ENCODE results near the gene RBMS1.
"Not testable (repeated sequence)": the region's sequence is repeated elsewhere in the genome, so short reads cannot be mapped to it uniquely, and the experiment has no call there.

RBMS1 gene

GRCh38 chr2:160430001-160430344 lies 63.6 kb downstream of the RBMS1 start:
- no peak for DNase-seq

GRCh38 chr2:160429248-160430000 lies 64.2 kb downstream of the RBMS1 start:
- no peak for DNase-seq

DNA sequence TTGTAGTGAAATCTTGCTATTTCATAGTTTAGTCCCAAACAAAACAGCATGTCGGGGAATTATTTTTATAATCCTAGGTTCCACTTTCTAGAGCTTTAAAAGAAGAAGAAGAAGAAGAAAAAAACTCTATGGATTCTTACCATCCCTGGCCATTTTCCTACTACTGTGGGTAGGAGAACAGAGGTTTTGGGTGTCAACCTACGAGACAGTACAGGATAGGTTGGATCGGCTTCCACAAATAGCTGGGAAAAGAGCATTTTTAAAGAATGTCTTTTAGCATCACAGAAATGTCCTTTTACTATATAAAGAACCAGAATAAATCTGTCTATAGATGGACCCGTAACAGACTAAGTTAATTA lies 65.2 kb downstream of the RBMS1 start:
- DNase-seq, result no peak

DNA sequence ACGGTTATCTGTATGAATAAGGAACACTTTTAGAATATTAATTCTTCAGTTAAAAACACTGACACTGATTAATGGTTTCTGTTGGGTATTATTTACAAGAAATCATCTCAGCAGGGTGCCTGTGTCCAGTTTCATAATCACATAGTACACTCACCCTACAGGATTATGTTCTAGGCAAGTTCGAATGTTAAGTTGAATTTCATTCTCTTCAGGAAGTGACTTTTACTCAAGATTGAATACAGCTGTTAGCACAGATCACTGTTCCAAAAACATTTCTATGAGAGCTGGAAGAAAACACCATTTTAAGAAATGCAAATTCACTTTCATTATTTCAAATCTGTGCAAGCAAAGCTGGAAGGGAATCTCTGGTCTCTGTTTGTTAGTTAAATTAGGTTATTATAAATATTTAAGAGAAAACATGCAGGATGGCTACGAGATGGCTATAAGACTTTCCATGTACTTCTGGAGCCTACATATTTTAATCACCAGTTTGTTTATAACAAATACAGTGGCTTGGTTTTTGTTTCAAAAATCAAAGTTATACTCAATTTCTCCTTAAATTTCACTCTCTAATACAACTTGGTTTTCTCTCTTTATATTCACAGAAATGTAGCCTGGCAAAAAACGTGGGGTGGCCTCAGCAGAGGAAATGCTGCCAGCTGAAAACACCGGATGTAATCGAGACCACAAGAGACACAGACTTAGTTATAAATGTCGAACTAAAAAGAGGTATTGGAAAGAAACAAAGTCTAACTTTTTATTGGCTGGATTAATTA lies 65.8 kb downstream of the RBMS1 start:
- DNase-seq, result peak; percentile 29

- DNase-seq, result no peak
Measured at GRCh38 chr2:160426604-160427003, 67.0 kb downstream of the RBMS1 start.

- DNase-seq, result no peak
Measured at GRCh38 chr2:160425434-160426151, 68.0 kb downstream of the RBMS1 start.

DNA sequence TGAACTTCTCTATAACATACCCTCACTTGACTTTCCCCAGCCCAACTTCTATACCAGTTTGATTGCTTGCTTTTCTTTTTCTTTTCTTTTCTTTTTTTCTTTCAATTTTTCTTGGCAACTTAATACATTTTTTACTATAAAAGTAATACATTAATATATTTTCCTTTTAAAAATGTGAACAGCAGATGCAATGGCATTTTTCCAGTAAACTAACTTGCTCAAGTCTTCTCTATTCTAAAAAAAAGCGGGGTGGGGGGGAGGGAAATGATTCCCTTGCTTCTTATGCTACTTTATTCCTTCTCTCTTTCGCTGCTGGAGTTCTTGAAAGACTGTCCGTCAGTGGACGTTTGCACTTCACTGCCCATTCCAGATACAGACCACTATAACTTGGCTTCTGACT lies 70.5 kb downstream of the RBMS1 start:
- no peak for DNase-seq

GRCh38 chr2:160421646-160422501 lies 71.7 kb downstream of the RBMS1 start:
- DNase-seq, result not testable (repeated sequence)

DNA sequence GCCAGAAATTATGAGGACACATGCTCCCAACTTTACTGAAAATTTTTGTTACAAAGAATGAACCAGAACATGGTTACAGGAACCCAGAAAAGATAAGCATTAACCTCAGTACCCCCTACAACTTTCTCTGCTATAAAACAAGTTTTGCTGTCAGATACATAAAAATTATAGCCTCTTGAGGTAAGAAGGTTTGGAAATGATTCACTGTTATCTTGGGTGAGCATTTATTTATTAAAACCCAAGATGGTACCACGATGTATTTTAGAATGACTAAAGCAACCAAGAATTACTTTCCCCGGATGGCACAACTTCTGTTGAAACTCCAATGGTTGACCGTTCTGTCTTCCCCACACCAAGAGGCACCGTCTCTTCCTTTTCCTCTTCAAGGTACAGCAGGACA lies 72.9 kb downstream of the RBMS1 start:
- DNase-seq, result no peak

GRCh38 chr2:160419776-160420505 lies 73.7 kb downstream of the RBMS1 start:
- no peak for DNase-seq

GRCh38 chr2:160418853-160419252 lies 74.8 kb downstream of the RBMS1 start:
- no peak for DNase-seq

GRCh38 chr2:160418398-160418765 lies 75.2 kb downstream of the RBMS1 start:
- DNase-seq, result no peak

- peak; percentile 30 for DNase-seq
Measured at GRCh38 chr2:160417745-160418397, 75.7 kb downstream of the RBMS1 start.

- no peak for DNase-seq
Measured at GRCh38 chr2:160415991-160416390, 77.6 kb downstream of the RBMS1 start.

- DNase-seq, result no peak
Measured at GRCh38 chr2:160411955-160412354, 81.7 kb downstream of the RBMS1 start.

DNA sequence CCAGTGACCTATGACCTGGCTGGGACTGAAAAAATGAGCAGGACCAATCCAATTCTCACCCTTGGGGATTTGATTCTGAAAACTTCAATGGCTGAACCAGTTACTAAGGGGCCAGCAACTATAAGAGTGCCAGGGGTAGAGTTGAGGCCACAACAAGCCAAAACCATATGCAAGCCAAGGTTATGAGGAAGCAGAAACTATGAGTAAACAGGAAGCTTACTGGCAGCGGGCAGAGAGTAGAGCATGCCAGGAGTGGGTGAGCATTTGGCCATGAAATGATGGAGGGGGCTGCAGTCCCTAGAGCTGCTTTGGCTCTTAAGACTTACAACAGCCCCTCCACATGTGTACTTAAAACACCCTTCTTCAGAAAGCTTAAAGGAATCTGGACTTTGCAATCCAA lies 82.4 kb downstream of the RBMS1 start:
- DNase-seq, result no peak

GRCh38 chr2:160409480-160409879 lies 84.1 kb downstream of the RBMS1 start:
- no peak for DNase-seq

- DNase-seq, result no peak
Measured at GRCh38 chr2:160408959-160409291, 84.7 kb downstream of the RBMS1 start.

DNA sequence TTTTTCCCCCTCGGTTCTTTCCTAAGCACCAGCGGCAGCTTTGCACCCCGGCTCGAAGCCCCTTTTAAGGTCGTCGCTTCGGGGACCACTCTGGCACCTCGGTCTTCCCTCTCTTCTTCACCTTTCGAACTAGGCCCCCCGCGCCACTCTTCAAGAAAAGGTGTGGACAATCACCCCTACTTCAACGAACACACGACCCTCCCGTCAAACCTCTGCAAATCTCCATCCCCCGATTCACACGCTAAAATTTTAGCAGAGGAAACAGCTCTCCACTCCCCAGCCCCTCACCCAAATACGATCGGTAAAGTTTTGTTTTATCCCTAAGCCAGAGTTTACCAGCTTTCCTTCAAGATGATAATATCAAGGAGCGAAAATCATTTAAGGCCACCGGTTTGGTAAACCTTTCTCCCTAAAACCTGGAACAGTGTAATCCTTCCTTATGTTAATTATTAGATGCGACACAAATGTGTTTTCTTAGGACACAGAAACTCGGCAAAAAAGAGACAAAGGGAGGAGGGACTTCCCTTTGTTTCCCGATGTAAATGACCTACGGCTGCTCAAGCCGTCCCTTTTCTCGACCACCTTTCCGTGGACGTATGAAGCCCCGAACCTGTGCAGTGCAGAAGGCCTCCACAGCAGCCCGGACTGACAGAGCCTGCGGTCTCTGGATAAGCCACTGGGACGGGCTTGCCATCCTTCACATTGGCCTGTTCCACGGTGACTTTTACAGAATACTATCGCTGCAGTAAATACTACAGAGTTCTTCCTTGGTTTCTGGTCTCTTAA lies 85.2 kb downstream of the RBMS1 start:
- DNase-seq, result no peak

- DNase-seq, result peak; percentile 66
Measured at GRCh38 chr2:160407393-160408172, 86.0 kb downstream of the RBMS1 start.
